ENCODE measurements around the gene HOXA13.
A peak's percentile ranks its signal among the peaks of the same experiment; 100 is the strongest.

HOXA13 gene

GRCh38 chr7:27235387-27236311 is 35.8 kb upstream of the HOXA13 start:
- DNase-seq = peak; percentile 79

- DNase-seq = no peak
These were observed 29.6 kb upstream of the HOXA13 start for GRCh38 chr7:27229448-27229847.

GRCh38 chr7:27224983-27225934 is 25.4 kb upstream of the HOXA13 start:
- DNase-seq = no peak

GRCh38 chr7:27223941-27224575 is 24.2 kb upstream of the HOXA13 start:
- DNase-seq = no peak

GRCh38 chr7:27221201-27221797 is 21.4 kb upstream of the HOXA13 start:
- DNase-seq = no peak

- DNase-seq = no peak
These were observed 20.6 kb upstream of the HOXA13 start for GRCh38 chr7:27220440-27220955.

GRCh38 chr7:27219821-27220220 is 19.9 kb upstream of the HOXA13 start:
- DNase-seq = no peak

- no peak for DNase-seq
These were observed 18.1 kb upstream of the HOXA13 start for GRCh38 chr7:27217951-27218350.

- no peak for DNase-seq
These were observed 15.5 kb upstream of the HOXA13 start for GRCh38 chr7:27215356-27215755.

- no peak for DNase-seq
These were observed 14.5 kb upstream of the HOXA13 start for GRCh38 chr7:27214239-27214950.

- no peak for DNase-seq
These were observed 13.7 kb upstream of the HOXA13 start for GRCh38 chr7:27213433-27214238.

- no peak for DNase-seq
These were observed 12.9 kb upstream of the HOXA13 start for GRCh38 chr7:27212497-27213432.

GRCh38 chr7:27211764-27212204 is 11.9 kb upstream of the HOXA13 start:
- no peak for DNase-seq

- no peak for DNase-seq
These were observed 11.2 kb upstream of the HOXA13 start for GRCh38 chr7:27211084-27211446.

- DNase-seq = no peak
These were observed 10.7 kb upstream of the HOXA13 start for GRCh38 chr7:27210441-27211083.

GRCh38 chr7:27209933-27210440 is 10.1 kb upstream of the HOXA13 start:
- no peak for DNase-seq

GRCh38 chr7:27208998-27209397 is 9.1 kb upstream of the HOXA13 start:
- DNase-seq = no peak

- DNase-seq = no peak
These were observed 7.6 kb upstream of the HOXA13 start for GRCh38 chr7:27207348-27207985.
